Measurements from ENCODE around the gene VEGFB.

DNA sequence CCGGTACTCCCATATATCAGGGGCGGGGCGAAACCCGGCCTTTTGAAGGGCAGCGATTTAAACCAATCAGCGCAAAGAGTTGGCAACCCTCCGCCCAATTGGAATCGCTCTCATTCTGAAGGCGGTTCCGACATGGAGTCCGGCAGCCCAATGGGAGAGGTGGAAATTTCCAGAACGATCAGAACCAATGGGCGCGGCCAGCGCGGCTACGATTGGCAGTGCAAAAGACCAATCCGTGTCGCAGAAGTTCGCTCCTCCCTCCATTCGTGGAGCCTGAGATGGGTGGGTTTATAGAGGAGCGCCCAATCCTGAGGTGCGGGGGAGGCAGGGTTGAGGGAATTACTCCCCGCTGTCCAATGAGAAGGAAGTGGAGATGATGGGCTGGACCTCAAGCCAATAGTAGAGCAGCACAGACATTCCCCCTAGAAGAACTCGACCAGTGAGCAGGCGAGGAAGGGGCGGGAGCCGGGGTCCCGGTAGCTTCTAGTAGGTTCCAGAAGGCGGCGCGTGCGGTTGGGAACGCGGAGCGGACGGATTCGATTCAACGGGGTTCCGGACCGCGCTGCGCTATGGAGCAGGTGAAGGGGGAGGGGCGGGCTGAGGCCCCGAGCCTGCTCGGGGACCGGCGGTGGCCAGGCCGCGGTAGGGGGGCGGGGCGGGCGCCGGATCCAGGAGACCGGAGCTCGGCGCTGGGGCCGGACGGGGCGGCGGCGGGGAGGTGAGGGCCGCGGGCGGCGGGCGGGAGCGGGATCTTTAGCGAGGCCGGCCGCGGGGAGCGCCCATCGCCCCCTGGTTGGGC, 48.5 kb upstream of the VEGFB start, which contains the start of gene STIP1:
- peak in 1 of 6 experiments; percentile 28 for TF ChIP-seq CTCF (IDR thresholded peaks at IDR 0.05)
- TF ChIP-seq POLR2A (IDR thresholded peaks at IDR 0.05) = no peak
